K562 (cell line): ENCODE data around the gene EVPL. TPM values are rescaled to one million over a fixed set of nuclear protein-coding genes. Genes with fewer than 3 reads are reported as not detected.

Experiments
- AFF1 ChIP-seq, 2 experiments: fragments of 450-650 bp; IDR thresholded peaks; 2 replicates each; pipeline ENCODE4 v1.6.1; 2018; ENCODE audit warnings: mild to moderate bottlenecking in 2 of 2, low read depth in 1 of 2; ENCODE audit not compliant: partially characterized antibody in 2 of 2
- BCLAF1 ChIP-seq, 2 experiments: fragments of 450-650 bp in 1 of 2; IDR thresholded peaks; 2 replicates each; pipeline ENCODE4 v1.6.1; 2011 to 2017; ENCODE audit warnings: low read depth in 2 of 2, antibody characterized with exemption in 1 of 2, borderline replicate concordance in 1 of 2, low read length in 1 of 2, mild to moderate bottlenecking in 1 of 2, mixed read lengths in 1 of 2; ENCODE audit not compliant: control insufficient read depth in 1 of 2
- CLOCK ChIP-seq: fragments of 250-450 bp; sonication (Bioruptor Pico); IDR thresholded peaks from 2 replicates; pipeline ENCODE4 v1.4.0; 2020; ENCODE audit warnings: mild to moderate bottlenecking, moderate library complexity, borderline replicate concordance
- CREBBP ChIP-seq: IDR thresholded peaks from one replicate; pipeline ENCODE4 v1.6.1; 2012; ENCODE audit warnings: low read depth, mild to moderate bottlenecking, control low read depth, inconsistent platforms, low read length
- DEAF1 ChIP-seq: fragments of 450-650 bp; formaldehyde crosslinking; IDR thresholded peaks from 2 replicates; pipeline ENCODE4 v1.4.0; 2020; ENCODE audit warnings: mild to moderate bottlenecking, moderate library complexity
- GTF2B ChIP-seq: IDR thresholded peaks from 2 replicates; pipeline ENCODE4 v1.6.1; 2011; ENCODE audit not compliant: insufficient read length; ENCODE audit errors: extremely low read depth
- HMBOX1 ChIP-seq: sonication (generic); IDR thresholded peaks from 2 replicates; pipeline ENCODE4 v1.6.1; 2016
- PHB2 ChIP-seq: fragments of 450-650 bp; IDR thresholded peaks from 2 replicates; pipeline ENCODE4 v1.6.1; 2017; ENCODE audit warnings: low read depth
- TAF7 ChIP-seq: fragments of 450-650 bp; IDR thresholded peaks from 2 replicates; pipeline ENCODE4 v1.6.1; 2016; ENCODE audit warnings: missing genetic modification characterization, missing compliant biosample characterization
- TCFL5 ChIP-seq: fragments of 250-450 bp; sonication (Bioruptor Pico); conservative IDR thresholded peaks from 2 replicates; pipeline ENCODE4 v1.6.1; 2021; ENCODE audit warnings: mild to moderate bottlenecking, moderate library complexity, matching md5 sums
- TOE1 ChIP-seq, 2 experiments: fragments of 450-650 bp in 1 of 2; sonication (generic) in 1 of 2; formaldehyde crosslinking in 1 of 2; IDR thresholded peaks; 2 replicates each; pipeline versions ENCODE4 v1.7.1 to v1.8.0; 2016 to 2022; ENCODE audit warnings: borderline replicate concordance in 2 of 2, mild to moderate bottlenecking in 2 of 2, antibody characterized with exemption in 1 of 2, inconsistent platforms in 1 of 2, low read depth in 1 of 2, missing genetic modification reagents in 1 of 2, moderate library complexity in 1 of 2
- polyA plus RNA-seq, 8 experiments: library from polyadenylated mRNA; depleted of rRNA in 4 of 8; stranded (reverse) in 5 of 8; unstranded in 3 of 8; fragments of >200 nt; fragmentation: Nextera tagmentation in 2 of 8; fragmentation: Illumina TruSeq in 1 of 8; extraction: Ambion mirVana in 2 of 8; extraction: Trizol in 1 of 8; gene quantifications; 2 replicates each; pipeline versions ENCODE4 v1.2.1 to v1.2.3, GENCODE V29; 2011 to 2014; ENCODE audit warnings: inconsistent platforms in 1 of 8, missing spikeins in 1 of 8
- total RNA-seq, 7 experiments: library from RNA; depleted of rRNA in 6 of 7; stranded (reverse); fragments of >200 nt in 6 of 7; fragmentation: Illumina TruSeq in 2 of 7; extraction: Trizol in 2 of 7; gene quantifications; 2 replicates each; pipeline versions ENCODE4 v1.2.1 to v1.2.3, GENCODE V29; 2011 to 2021; ENCODE audit warnings: low replicate concordance in 1 of 7

The EVPL gene
- total and polyA plus RNA-seq, 9 of the 15 experiments (the other 6 are each of a cell fraction or from before 2014, with no cell fraction given), result 0.08 to 0.18 (median 0.16) TPM; not detected in 5

- TF ChIP-seq DEAF1 (CRISPR knock-in tag) (no peak), TCFL5 (CRISPR knock-in tag) (no peak), CLOCK (CRISPR knock-in tag) (no peak), CREBBP (peak; percentile 25), AFF1 (IDR thresholded peaks at IDR 0.05; ENCODE audit: low read depth in 1 of 2, partially characterized antibody in 2 of 2) (peak in 1 of 2 experiments; percentile 73), TAF7 (tag) (no peak), TOE1 (IDR thresholded peaks at IDR 0.05; ENCODE audit: borderline replicate concordance) (peak; percentile 71), TOE1 (CRISPR knock-in tag; IDR thresholded peaks at IDR 0.05; ENCODE audit: borderline replicate concordance, low read depth) (no peak), PHB2 (0 out of 2 replicates have a peak, but pooled peaks have one; percentile 16), BCLAF1 (IDR thresholded peaks at IDR 0.05; ENCODE audit: borderline replicate concordance in 1 of 2, control insufficient read depth in 1 of 2, low read depth in 2 of 2, low read length in 1 of 2) (0 out of 4 replicates have a peak, but pooled peaks of 1 of the 2 experiments have one; percentile 68), HMBOX1 (peak; percentile 100), GTF2B (no peak)
Observed at GRCh38 chr17:76019833-76020467, 7.2 kb downstream of the EVPL start (continued).
